ENCODE results near the gene NUDCD3.

- TF ChIP-seq CTCF (conservative IDR thresholded peaks at IDR 0.05; ENCODE audit: low read depth in 2 of 2) (no peak), EZH2 (IDR thresholded peaks at IDR 0.05; ENCODE audit: low read depth, unreplicated experiment) (no peak), EZH2phosphoT487 (IDR thresholded peaks at IDR 0.05; ENCODE audit: unreplicated experiment) (no peak), ETS1 (IDR thresholded peaks at IDR 0.05) (no peak), CREB1 (CRISPR knock-in tag; IDR thresholded peaks at IDR 0.05; ENCODE audit: low read depth) (no peak), REST (IDR thresholded peaks at IDR 0.05; ENCODE audit: unreplicated experiment) (no peak), POLR2AphosphoS5 (IDR thresholded peaks at IDR 0.05; ENCODE audit: low read depth) (no peak), JUNB (IDR thresholded peaks at IDR 0.05; ENCODE audit: unreplicated experiment) (no peak), NANOG (IDR thresholded peaks at IDR 0.05; ENCODE audit: borderline replicate concordance) (no peak), ZNF114 (CRISPR knock-in tag; IDR thresholded peaks at IDR 0.05) (no peak), ZNF331 (CRISPR knock-in tag; IDR thresholded peaks at IDR 0.05; ENCODE audit: low read depth) (no peak), STAT1 (IDR thresholded peaks at IDR 0.05; ENCODE audit: unreplicated experiment) (no peak), ZNF462 (CRISPR knock-in tag; IDR thresholded peaks at IDR 0.05) (no peak)
Measured at GRCh38 chr7:44491229-44491628, 771 bp upstream of the NUDCD3 start.
